Body of pancreas (tissue), 4 donors: Measurements from ENCODE around the gene SPAG9.

ENCODE experiments used
- POLR2A ChIP-seq, 3 donors: fragments of 450-650 bp; IDR thresholded peaks; one replicate each; pipeline ENCODE4 v1.6.1; 2016; ENCODE audit warnings: antibody characterized with exemption in 3 of 3, mild to moderate bottlenecking in 2 of 3
- TF ChIP-seq, protein P1 (sequence below), 7 experiments: fragments of 450-650 bp in 4 of 7; fragments of 200-600 bp in 3 of 7; sonication (generic) in 3 of 7; IDR thresholded peaks; one replicate each; pipeline ENCODE4 v1.5.1; 2016 to 2019; ENCODE audit warnings: antibody characterized with exemption in 7 of 7

- TF ChIP-seq, protein P1, sequence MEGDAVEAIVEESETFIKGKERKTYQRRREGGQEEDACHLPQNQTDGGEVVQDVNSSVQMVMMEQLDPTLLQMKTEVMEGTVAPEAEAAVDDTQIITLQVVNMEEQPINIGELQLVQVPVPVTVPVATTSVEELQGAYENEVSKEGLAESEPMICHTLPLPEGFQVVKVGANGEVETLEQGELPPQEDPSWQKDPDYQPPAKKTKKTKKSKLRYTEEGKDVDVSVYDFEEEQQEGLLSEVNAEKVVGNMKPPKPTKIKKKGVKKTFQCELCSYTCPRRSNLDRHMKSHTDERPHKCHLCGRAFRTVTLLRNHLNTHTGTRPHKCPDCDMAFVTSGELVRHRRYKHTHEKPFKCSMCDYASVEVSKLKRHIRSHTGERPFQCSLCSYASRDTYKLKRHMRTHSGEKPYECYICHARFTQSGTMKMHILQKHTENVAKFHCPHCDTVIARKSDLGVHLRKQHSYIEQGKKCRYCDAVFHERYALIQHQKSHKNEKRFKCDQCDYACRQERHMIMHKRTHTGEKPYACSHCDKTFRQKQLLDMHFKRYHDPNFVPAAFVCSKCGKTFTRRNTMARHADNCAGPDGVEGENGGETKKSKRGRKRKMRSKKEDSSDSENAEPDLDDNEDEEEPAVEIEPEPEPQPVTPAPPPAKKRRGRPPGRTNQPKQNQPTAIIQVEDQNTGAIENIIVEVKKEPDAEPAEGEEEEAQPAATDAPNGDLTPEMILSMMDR (IDR thresholded peaks at IDR 0.05), result no peak
- no peak for TF ChIP-seq POLR2A (IDR thresholded peaks at IDR 0.05)
Measured at GRCh38 chr17:51054748-51055147, 65.9 kb downstream of the SPAG9 start.
